WTC11 (cell line): ENCODE results near the gene FCHSD2. TPM values are rescaled to one million over a fixed set of nuclear protein-coding genes. Genes with fewer than 3 reads are reported as not detected.

Source experiments
- ATAC-seq: fragments of 200-7000 bp; cut with Tn5 transposase; 2 replicates; pipeline ENCODE4 v1.10.0; 2021; ENCODE audit warnings: mild to moderate bottlenecking, moderate library complexity
- CTCF ChIA-PET: fragments of 300-600 bp; sonication (Branson Sonifier 250); formaldehyde crosslinking; loops from one replicate; lab custom pipeline; 2021; ENCODE audit warnings: antibody characterized with exemption; lab: Charles Lee
- POLR2A ChIA-PET: fragments of 350-600 bp; sonication (Branson Sonifier 250); formaldehyde crosslinking; loops from one replicate; lab custom pipeline; 2021; ENCODE audit warnings: antibody characterized with exemption; lab: Charles Lee
- DNase-seq: peaks from one replicate; pipeline ENCODE4 v3.0.0; 2021; ENCODE audit warnings: low spot score
- H3K27ac Mint-ChIP-seq: 2 replicates; pipeline ENCODE4 v1.8.0; 2021; ENCODE audit warnings: mixed read lengths
- H3K27me3 Mint-ChIP-seq: 2 replicates; pipeline ENCODE4 v1.8.0; 2021; ENCODE audit warnings: low read depth, mild to moderate bottlenecking, moderate library complexity, mixed read lengths
- H3K36me3 Mint-ChIP-seq: 2 replicates; pipeline ENCODE4 v1.8.0; 2021; ENCODE audit warnings: mixed read lengths
- H3K4me1 Mint-ChIP-seq: 2 replicates; pipeline ENCODE4 v1.8.0; 2022; ENCODE audit warnings: mixed read lengths
- H3K4me3 Mint-ChIP-seq: 2 replicates; pipeline ENCODE4 v1.8.0; 2021; ENCODE audit warnings: mild to moderate bottlenecking, moderate library complexity, mixed read lengths
- H3K9me3 Mint-ChIP-seq: 2 replicates; pipeline ENCODE4 v1.8.0; 2021; ENCODE audit warnings: mixed read lengths
- CBFB ChIP-seq: sonication (generic); formaldehyde crosslinking; IDR thresholded peaks from 2 replicates; pipeline ENCODE4 v1.8.1; 2022; ENCODE audit warnings: mild to moderate bottlenecking, low read depth, missing genetic modification reagents
- CREB1 ChIP-seq: sonication (generic); formaldehyde crosslinking; IDR thresholded peaks from 2 replicates; pipeline ENCODE4 v1.8.0; 2023; ENCODE audit warnings: mild to moderate bottlenecking, missing genetic modification reagents
- HMGA2 ChIP-seq: fragments of 250-450 bp; sonication (Bioruptor Pico); IDR thresholded peaks from 2 replicates; pipeline ENCODE4 v1.4.0; 2021; ENCODE audit warnings: mild to moderate bottlenecking, moderate library complexity
- JUN ChIP-seq: sonication (generic); formaldehyde crosslinking; IDR thresholded peaks from 2 replicates; pipeline ENCODE4 v1.8.0; 2023; ENCODE audit warnings: mild to moderate bottlenecking, missing genetic modification reagents
- KAT7 ChIP-seq: sonication (generic); formaldehyde crosslinking; IDR thresholded peaks from 2 replicates; pipeline ENCODE4 v1.8.1; 2023; ENCODE audit warnings: missing genetic modification reagents, mild to moderate bottlenecking, borderline replicate concordance
- PRRX2 ChIP-seq: fragments of 250-450 bp; sonication (Bioruptor Pico); IDR thresholded peaks from 2 replicates; pipeline ENCODE4 v1.8.0; 2021; ENCODE audit warnings: mild to moderate bottlenecking
- ZBTB21 ChIP-seq: sonication (generic); formaldehyde crosslinking; IDR thresholded peaks from 2 replicates; pipeline ENCODE4 v1.8.1; 2023; ENCODE audit warnings: mild to moderate bottlenecking, missing genetic modification reagents, borderline replicate concordance
- ZNF219 ChIP-seq: sonication (generic); formaldehyde crosslinking; IDR thresholded peaks from 2 replicates; pipeline ENCODE4 v1.8.0; 2023; ENCODE audit warnings: missing genetic modification reagents, mild to moderate bottlenecking, borderline replicate concordance
- ZNF317 ChIP-seq: sonication (generic); formaldehyde crosslinking; IDR thresholded peaks from 2 replicates; pipeline ENCODE4 v1.8.1; 2023; ENCODE audit warnings: low read depth, mild to moderate bottlenecking, moderate library complexity, missing genetic modification reagents, borderline replicate concordance
- ZNF396 ChIP-seq: fragments of 250-450 bp; sonication (Bioruptor Pico); IDR thresholded peaks from 2 replicates; pipeline ENCODE4 v1.8.0; 2021; ENCODE audit warnings: mild to moderate bottlenecking, moderate library complexity, borderline replicate concordance
- ZNF416 ChIP-seq: fragments of 250-450 bp; sonication (Bioruptor Pico); IDR thresholded peaks from 2 replicates; pipeline ENCODE4 v1.9.0; 2021; ENCODE audit warnings: mild to moderate bottlenecking, inconsistent platforms
- total RNA-seq: library from RNA; stranded (reverse); gene quantifications from 3 replicates; pipeline ENCODE4 v1.2.3, GENCODE V29; 2021
- TF ChIP-seq, protein P1 (sequence below): sonication (generic); formaldehyde crosslinking; conservative IDR thresholded peaks from 2 replicates; pipeline ENCODE4 v1.8.1; 2023; ENCODE audit warnings: mild to moderate bottlenecking, low read depth, missing genetic modification reagents, moderate library complexity
- TF ChIP-seq, protein P2 (sequence below): sonication (generic); formaldehyde crosslinking; IDR thresholded peaks from 2 replicates; pipeline ENCODE4 v1.8.1; 2022; ENCODE audit warnings: low read depth, mild to moderate bottlenecking, moderate library complexity, missing genetic modification reagents, borderline replicate concordance
- TF ChIP-seq, protein P3 (sequence below): sonication (generic); formaldehyde crosslinking; IDR thresholded peaks from 2 replicates; pipeline ENCODE4 v1.8.0; 2022; ENCODE audit warnings: missing genetic modification reagents
- TF ChIP-seq, protein P4 (sequence below): fragments of 250-450 bp; sonication (Bioruptor Pico); IDR thresholded peaks from 2 replicates; pipeline ENCODE4 v1.9.0; 2021; ENCODE audit warnings: mild to moderate bottlenecking

FCHSD2 gene
- total RNA-seq, 1 experiment from 2014 or later: 10.1 TPM

DNA sequence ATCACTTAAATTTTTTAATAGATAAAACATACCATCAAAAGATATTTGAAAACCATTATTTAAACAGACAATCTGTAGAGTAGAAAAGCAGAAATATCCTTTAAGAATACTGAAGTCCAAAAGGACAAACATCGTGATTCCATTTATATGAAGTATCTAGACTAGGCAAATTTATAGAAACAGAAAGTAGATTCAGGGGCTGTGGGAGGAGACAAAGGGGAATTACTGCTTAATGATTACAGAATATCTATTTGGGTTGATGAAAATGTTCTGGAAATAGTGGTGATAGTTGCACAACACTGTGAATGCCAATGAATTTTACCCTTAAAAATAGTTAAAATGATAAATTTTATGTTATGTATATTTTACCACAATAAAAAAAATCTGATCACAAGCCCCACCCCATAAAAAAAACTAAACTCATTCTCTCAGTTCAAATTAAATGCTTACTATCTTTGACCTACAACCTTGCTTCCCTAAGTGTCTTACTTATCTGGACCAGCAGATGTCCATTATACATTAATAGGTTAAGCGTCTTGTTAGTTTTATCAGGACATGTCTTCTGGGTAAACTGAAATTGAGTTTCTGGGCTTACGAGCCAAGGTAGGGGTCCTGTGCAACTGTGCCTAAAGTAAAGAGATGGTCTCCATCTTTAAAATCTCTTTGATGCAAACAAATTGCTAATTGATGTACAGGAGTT is 86.3 kb downstream of the FCHSD2 start (continued):
- TF ChIP-seq, protein P1, sequence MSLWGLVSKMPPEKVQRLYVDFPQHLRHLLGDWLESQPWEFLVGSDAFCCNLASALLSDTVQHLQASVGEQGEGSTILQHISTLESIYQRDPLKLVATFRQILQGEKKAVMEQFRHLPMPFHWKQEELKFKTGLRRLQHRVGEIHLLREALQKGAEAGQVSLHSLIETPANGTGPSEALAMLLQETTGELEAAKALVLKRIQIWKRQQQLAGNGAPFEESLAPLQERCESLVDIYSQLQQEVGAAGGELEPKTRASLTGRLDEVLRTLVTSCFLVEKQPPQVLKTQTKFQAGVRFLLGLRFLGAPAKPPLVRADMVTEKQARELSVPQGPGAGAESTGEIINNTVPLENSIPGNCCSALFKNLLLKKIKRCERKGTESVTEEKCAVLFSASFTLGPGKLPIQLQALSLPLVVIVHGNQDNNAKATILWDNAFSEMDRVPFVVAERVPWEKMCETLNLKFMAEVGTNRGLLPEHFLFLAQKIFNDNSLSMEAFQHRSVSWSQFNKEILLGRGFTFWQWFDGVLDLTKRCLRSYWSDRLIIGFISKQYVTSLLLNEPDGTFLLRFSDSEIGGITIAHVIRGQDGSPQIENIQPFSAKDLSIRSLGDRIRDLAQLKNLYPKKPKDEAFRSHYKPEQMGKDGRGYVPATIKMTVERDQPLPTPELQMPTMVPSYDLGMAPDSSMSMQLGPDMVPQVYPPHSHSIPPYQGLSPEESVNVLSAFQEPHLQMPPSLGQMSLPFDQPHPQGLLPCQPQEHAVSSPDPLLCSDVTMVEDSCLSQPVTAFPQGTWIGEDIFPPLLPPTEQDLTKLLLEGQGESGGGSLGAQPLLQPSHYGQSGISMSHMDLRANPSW: no peak

DNA sequence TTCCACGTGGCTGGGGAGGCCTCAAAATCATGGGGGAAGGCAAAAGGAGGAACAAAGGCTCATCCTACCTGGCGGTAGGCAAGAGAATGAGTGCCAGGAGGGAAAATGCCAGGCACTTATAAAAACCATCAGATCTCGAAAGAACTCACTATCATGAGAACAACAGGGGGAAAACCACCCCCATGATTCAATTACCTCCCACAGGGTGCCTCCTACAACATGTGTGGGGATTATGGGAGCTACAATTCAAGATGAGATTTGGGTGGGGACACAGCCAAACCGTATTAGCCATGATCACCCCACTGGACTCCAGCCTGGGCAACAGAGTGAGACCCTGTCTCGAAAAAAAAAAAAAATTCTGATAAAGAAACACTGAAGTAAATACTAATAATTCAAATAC is 87.1 kb downstream of the FCHSD2 start:
- ChIA-PET POLR2A (interaction anchor here (0.6 kb wide), 1 partner anchor 141 kb away, joined by 3 read pairs; no protein-coding TSS in a partner anchor), CTCF (no interaction called here)
- no peaks in the 10 kb centered on the region for H3K4me1 Mint-ChIP-seq
- TF ChIP-seq PRRX2 (CRISPR knock-in tag) (no peak), ZNF317 (no peak), HMGA2 (CRISPR knock-in tag) (no peak), CBFB (no peak), ZBTB21 (CRISPR knock-in tag) (no peak), CREB1 (CRISPR knock-in tag) (no peak), JUN (no peak), ZNF396 (CRISPR knock-in tag) (no peak), KAT7 (CRISPR knock-in tag) (no peak), ZNF416 (CRISPR knock-in tag) (no peak), ZNF219 (CRISPR knock-in tag) (no peak)
- TF ChIP-seq, protein P2, sequence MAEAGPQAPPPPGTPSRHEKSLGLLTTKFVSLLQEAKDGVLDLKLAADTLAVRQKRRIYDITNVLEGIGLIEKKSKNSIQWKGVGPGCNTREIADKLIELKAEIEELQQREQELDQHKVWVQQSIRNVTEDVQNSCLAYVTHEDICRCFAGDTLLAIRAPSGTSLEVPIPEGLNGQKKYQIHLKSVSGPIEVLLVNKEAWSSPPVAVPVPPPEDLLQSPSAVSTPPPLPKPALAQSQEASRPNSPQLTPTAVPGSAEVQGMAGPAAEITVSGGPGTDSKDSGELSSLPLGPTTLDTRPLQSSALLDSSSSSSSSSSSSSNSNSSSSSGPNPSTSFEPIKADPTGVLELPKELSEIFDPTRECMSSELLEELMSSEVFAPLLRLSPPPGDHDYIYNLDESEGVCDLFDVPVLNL (CRISPR knock-in tag): no peak
- TF ChIP-seq, protein P3, sequence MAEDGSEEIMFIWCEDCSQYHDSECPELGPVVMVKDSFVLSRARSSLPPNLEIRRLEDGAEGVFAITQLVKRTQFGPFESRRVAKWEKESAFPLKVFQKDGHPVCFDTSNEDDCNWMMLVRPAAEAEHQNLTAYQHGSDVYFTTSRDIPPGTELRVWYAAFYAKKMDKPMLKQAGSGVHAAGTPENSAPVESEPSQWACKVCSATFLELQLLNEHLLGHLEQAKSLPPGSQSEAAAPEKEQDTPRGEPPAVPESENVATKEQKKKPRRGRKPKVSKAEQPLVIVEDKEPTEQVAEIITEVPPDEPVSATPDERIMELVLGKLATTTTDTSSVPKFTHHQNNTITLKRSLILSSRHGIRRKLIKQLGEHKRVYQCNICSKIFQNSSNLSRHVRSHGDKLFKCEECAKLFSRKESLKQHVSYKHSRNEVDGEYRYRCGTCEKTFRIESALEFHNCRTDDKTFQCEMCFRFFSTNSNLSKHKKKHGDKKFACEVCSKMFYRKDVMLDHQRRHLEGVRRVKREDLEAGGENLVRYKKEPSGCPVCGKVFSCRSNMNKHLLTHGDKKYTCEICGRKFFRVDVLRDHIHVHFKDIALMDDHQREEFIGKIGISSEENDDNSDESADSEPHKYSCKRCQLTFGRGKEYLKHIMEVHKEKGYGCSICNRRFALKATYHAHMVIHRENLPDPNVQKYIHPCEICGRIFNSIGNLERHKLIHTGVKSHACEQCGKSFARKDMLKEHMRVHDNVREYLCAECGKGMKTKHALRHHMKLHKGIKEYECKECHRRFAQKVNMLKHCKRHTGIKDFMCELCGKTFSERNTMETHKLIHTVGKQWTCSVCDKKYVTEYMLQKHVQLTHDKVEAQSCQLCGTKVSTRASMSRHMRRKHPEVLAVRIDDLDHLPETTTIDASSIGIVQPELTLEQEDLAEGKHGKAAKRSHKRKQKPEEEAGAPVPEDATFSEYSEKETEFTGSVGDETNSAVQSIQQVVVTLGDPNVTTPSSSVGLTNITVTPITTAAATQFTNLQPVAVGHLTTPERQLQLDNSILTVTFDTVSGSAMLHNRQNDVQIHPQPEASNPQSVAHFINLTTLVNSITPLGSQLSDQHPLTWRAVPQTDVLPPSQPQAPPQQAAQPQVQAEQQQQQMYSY (CRISPR knock-in tag): no peak
- TF ChIP-seq, protein P4, sequence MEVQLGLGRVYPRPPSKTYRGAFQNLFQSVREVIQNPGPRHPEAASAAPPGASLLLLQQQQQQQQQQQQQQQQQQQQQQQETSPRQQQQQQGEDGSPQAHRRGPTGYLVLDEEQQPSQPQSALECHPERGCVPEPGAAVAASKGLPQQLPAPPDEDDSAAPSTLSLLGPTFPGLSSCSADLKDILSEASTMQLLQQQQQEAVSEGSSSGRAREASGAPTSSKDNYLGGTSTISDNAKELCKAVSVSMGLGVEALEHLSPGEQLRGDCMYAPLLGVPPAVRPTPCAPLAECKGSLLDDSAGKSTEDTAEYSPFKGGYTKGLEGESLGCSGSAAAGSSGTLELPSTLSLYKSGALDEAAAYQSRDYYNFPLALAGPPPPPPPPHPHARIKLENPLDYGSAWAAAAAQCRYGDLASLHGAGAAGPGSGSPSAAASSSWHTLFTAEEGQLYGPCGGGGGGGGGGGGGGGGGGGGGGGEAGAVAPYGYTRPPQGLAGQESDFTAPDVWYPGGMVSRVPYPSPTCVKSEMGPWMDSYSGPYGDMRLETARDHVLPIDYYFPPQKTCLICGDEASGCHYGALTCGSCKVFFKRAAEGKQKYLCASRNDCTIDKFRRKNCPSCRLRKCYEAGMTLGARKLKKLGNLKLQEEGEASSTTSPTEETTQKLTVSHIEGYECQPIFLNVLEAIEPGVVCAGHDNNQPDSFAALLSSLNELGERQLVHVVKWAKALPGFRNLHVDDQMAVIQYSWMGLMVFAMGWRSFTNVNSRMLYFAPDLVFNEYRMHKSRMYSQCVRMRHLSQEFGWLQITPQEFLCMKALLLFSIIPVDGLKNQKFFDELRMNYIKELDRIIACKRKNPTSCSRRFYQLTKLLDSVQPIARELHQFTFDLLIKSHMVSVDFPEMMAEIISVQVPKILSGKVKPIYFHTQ (CRISPR knock-in tag): no peak
- no peaks in the 10 kb centered on the region for H3K9me3 Mint-ChIP-seq
- DNase-seq: no peak
- no peak for ATAC-seq
- H3K36me3 Mint-ChIP-seq: no peaks in the 10 kb centered on the region
- no peak overlapping the region for H3K4me3 Mint-ChIP-seq
- no peak overlapping the region for H3K27ac Mint-ChIP-seq
- H3K27me3 Mint-ChIP-seq: no peaks in the 10 kb centered on the region
